GM12878 (cell line): ENCODE results near the gene DDX39A. TPM values are rescaled to one million over a fixed set of nuclear protein-coding genes. Genes with fewer than 3 reads are reported as not detected.

ENCODE experiments used
- ATAC-seq: fragments of 200-7000 bp; cut with Tn5 transposase; 3 replicates; pipeline ENCODE4 v1.9.1; 2020; ENCODE audit warnings: mild to moderate bottlenecking, moderate library complexity
- BruUV-seq: library from RNA; stranded (reverse); fragments of 400-500 nt; replicated peaks from 2 replicates; lab custom pipeline; 2021; lab: Mats Ljungman, UMichigan
- CTCF ChIA-PET: fragments of 300-600 bp; sonication (Branson Sonifier 250); formaldehyde crosslinking; extraction: SDS; loops from one replicate; lab custom pipeline; 2021; ENCODE audit warnings: inconsistent platforms; lab: Yijun Ruan, JAX
- POLR2A ChIA-PET: fragments of 350-600 bp; formaldehyde crosslinking; extraction: SDS; loops from one replicate; lab custom pipeline; 2021; ENCODE audit warnings: inconsistent platforms; lab: Charles Lee
- RAD21 ChIA-PET: fragments of 300-600 bp; sonication (Branson Sonifier 250); formaldehyde crosslinking; loops from one replicate; lab custom pipeline; 2023; ENCODE audit warnings: antibody characterized with exemption; ENCODE audit not compliant: unreplicated experiment; lab: Charles Lee
- SMC1A ChIA-PET: fragments of 300-600 bp; sonication (Branson Sonifier 250); formaldehyde crosslinking; loops from one replicate; lab custom pipeline; 2023; ENCODE audit not compliant: unreplicated experiment, uncharacterized antibody; lab: Charles Lee
- DNase-seq: peaks from one replicate; pipeline ENCODE4 v3.0.0-alpha.2; 2011; ENCODE audit warnings: low read depth, low spot score
- FAIRE-seq: peaks from 3 replicates; lab custom pipeline; 2011; peaks lifted over from hg19 to GRCh38; lab: Jason Lieb, UNC
- H2AFZ ChIP-seq: 2 replicates; pipeline ENCODE4 v1.6.0; 2011; ENCODE audit warnings: low read depth, low read length, control low read depth; ENCODE audit not compliant: control insufficient read depth
- H3K27ac ChIP-seq: 2 replicates; pipeline ENCODE4 v1.5.1; 2011; ENCODE audit warnings: control low read depth; ENCODE audit not compliant: control insufficient read depth, insufficient read depth
- H3K27me3 ChIP-seq, 2 experiments: replicated peaks in 1 of 2; 2 replicates each; pipeline versions ENCODE4 v1.6.0 to v1.6.1; 2011; ENCODE audit warnings: low read length in 1 of 2; ENCODE audit not compliant: control insufficient read depth in 2 of 2, insufficient read depth in 2 of 2
- H3K36me3 ChIP-seq, 2 experiments: 2 replicates each; pipeline ENCODE4 v1.5.1; 2011; ENCODE audit warnings: low read length in 1 of 2; ENCODE audit not compliant: control insufficient read depth in 2 of 2, insufficient read depth in 2 of 2
- H3K4me1 ChIP-seq: 2 replicates; pipeline ENCODE4 v1.6.1; 2011; ENCODE audit warnings: mild to moderate bottlenecking, low read length, moderate library complexity, mixed read lengths; ENCODE audit not compliant: control insufficient read depth, insufficient read depth
- H3K4me2 ChIP-seq: 2 replicates; pipeline ENCODE4 v1.6.0; 2011; ENCODE audit warnings: control low read depth; ENCODE audit not compliant: control insufficient read depth, insufficient read depth
- H3K4me3 ChIP-seq: fragments of 200-600 bp; sonication (generic); 2 replicates; pipeline ENCODE4 v1.5.1; 2016
- H3K79me2 ChIP-seq: 2 replicates; pipeline ENCODE4 v1.6.0; 2011; ENCODE audit warnings: low read length; ENCODE audit not compliant: control insufficient read depth, insufficient read depth
- H3K9ac ChIP-seq: 2 replicates; pipeline ENCODE4 v1.8.0; 2011; ENCODE audit warnings: low read length, control low read depth, mixed read lengths; ENCODE audit not compliant: control insufficient read depth, insufficient read depth
- H3K9me3 ChIP-seq: replicated peaks from 3 replicates; pipeline ENCODE4 v1.5.1; 2011; ENCODE audit warnings: mild to moderate bottlenecking, low read length; ENCODE audit not compliant: control insufficient read depth, insufficient read depth
- H4K20me1 ChIP-seq: 2 replicates; pipeline ENCODE4 v1.6.0; 2011; ENCODE audit not compliant: control insufficient read depth, insufficient read depth
- ATF2 ChIP-seq: IDR thresholded peaks from 2 replicates; pipeline ENCODE4 v1.6.1; 2012; ENCODE audit warnings: low read length, inconsistent platforms
- BMI1 ChIP-seq: fragments of 450-650 bp; IDR thresholded peaks from 2 replicates; pipeline ENCODE4 v1.6.1; 2016; ENCODE audit warnings: mild to moderate bottlenecking, moderate library complexity, borderline replicate concordance
- EP300 ChIP-seq, 2 experiments: fragments of 150-350 bp in 1 of 2; IDR thresholded peaks; 2 replicates each; pipeline ENCODE4 v1.6.1; 2011 to 2012; ENCODE audit warnings: low read depth in 2 of 2, low read length in 2 of 2, borderline replicate concordance in 1 of 2, improper control_type of control experiment in 1 of 2, inconsistent platforms in 1 of 2; ENCODE audit not compliant: control insufficient read depth in 1 of 2
- GATAD2B ChIP-seq: fragments of 450-650 bp; conservative IDR thresholded peaks from 2 replicates; pipeline ENCODE4 v1.6.1; 2017; ENCODE audit warnings: low read depth, mild to moderate bottlenecking, moderate library complexity
- JUNB ChIP-seq: IDR thresholded peaks from 2 replicates; pipeline ENCODE4 v1.6.1; 2016; ENCODE audit warnings: antibody characterized with exemption, mild to moderate bottlenecking
- MTA2 ChIP-seq: fragments of 450-650 bp; IDR thresholded peaks from 2 replicates; pipeline ENCODE4 v1.6.1; 2016; ENCODE audit warnings: low read depth, mild to moderate bottlenecking, moderate library complexity
- NBN ChIP-seq: fragments of 450-650 bp; IDR thresholded peaks from 2 replicates; pipeline ENCODE4 v1.6.1; 2016
- NFIC ChIP-seq: IDR thresholded peaks from 2 replicates; pipeline ENCODE4 v1.6.1; 2012; ENCODE audit warnings: low read depth, mild to moderate bottlenecking, inconsistent platforms, low read length, moderate library complexity
- RELB ChIP-seq: fragments of 450-650 bp; IDR thresholded peaks from 2 replicates; pipeline ENCODE4 v1.6.1; 2017; ENCODE audit warnings: low read depth, mild to moderate bottlenecking, moderate library complexity
- SMARCA5 ChIP-seq: fragments of 450-650 bp; IDR thresholded peaks from 2 replicates; pipeline ENCODE4 v1.6.1; 2017; ENCODE audit warnings: mild to moderate bottlenecking
- TCF12 ChIP-seq: IDR thresholded peaks from 2 replicates; pipeline ENCODE4 v1.6.1; 2011; ENCODE audit warnings: low read depth, mild to moderate bottlenecking, low read length
- ZNF24 ChIP-seq: fragments of 450-650 bp; IDR thresholded peaks from 2 replicates; pipeline ENCODE4 v1.6.1; 2017; ENCODE audit warnings: antibody characterized with exemption, mild to moderate bottlenecking
- ZNF622 ChIP-seq: fragments of 450-650 bp; IDR thresholded peaks from 2 replicates; pipeline ENCODE4 v1.6.1; 2017; ENCODE audit warnings: mild to moderate bottlenecking, inconsistent platforms
- WGBS: methylation state at CpG from one replicate; pipeline ENCODE4 v1.1.6; 2016; ENCODE audit warnings: low lambda C conversion rate; ENCODE audit not compliant: insufficient replicate concordance, insufficient coverage; ENCODE audit errors: missing lambda C conversion rate; 5-methylcytosine and 5-hydroxymethylcytosine counted together
- in situ Hi-C: fragments of 300-500 bp; cut with MboI; formaldehyde crosslinking; loops from 9 replicates; pipeline ENCODE4 v1.14.3; 2018; ENCODE audit warnings: mixed read lengths
- intact Hi-C: fragments of 100-400 bp; cut with micrococcal nuclease; formaldehyde crosslinking; loops from one replicate; pipeline ENCODE4 v1.14.2; 2022; ENCODE audit not compliant: unreplicated experiment
- polyA plus RNA-seq, 11 experiments: library from polyadenylated mRNA; depleted of rRNA in 4 of 11; unstranded in 6 of 11; stranded (reverse) in 5 of 11; fragments of >200 nt; fragmentation: Nextera tagmentation in 4 of 11; fragmentation: Illumina TruSeq in 1 of 11; extraction: Ambion mirVana in 4 of 11; extraction: Trizol in 1 of 11; gene quantifications; 1 replicate in 1 of 11; 2 replicates in 10 of 11; pipeline versions ENCODE4 v1.2.1 to v1.2.3, GENCODE V29; 2011 to 2016; ENCODE audit warnings: inconsistent platforms in 2 of 11, missing spikeins in 2 of 11, low read depth in 1 of 11
- total RNA-seq, 4 experiments: library from RNA; depleted of rRNA in 3 of 4; stranded (reverse); fragments of >200 nt in 3 of 4; fragmentation: Illumina TruSeq in 1 of 4; extraction: Trizol in 1 of 4; gene quantifications; 2 replicates each; pipeline versions ENCODE4 v1.2.1 to v1.2.3, GENCODE V29; 2013 to 2021
- TF ChIP-seq, protein P1 (sequence below): fragments of 450-650 bp; IDR thresholded peaks from 2 replicates; pipeline ENCODE4 v1.6.1; 2017; ENCODE audit warnings: mild to moderate bottlenecking, moderate library complexity

DDX39A gene
- total and polyA plus RNA-seq, 10 of the 15 experiments (the other 5 are each of a cell fraction or from before 2014, with no cell fraction given): 113 to 378 (median 224) TPM

DNA sequence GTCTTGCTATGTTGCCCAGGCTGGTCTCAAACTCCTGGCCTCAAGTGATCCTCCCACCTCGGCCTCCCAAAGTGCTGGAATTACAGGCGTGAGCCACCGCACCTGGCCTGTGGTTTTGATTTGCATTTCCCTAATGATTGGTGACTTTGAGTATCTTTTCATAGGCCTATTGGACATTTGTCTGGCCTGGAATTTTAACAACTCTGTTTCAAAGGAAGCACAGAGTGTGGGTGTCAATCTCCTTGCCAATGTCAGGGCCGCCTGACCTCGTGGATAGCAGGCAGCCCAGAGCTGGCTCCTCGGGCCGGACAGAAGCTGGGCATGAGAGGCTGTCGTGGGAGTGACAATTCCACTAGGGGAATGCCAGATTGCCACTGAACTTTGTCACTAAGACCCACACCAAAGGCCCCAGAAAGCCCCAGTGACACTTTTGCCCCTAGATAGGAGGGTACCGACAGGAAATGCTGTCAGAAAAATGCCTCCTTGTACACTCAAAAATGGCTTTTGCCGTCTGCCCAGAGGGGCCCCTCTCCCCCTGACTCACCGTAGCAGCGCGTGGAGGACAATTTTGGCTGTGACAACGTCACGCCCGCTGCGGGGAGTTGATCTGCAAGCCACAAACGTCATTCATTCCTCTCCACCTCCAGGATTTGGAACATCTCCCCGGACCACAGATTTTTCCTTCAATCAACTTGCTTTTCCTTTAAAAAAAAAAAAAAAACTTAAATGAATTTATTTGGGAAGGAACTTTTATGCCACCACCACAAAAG, 49.6 kb downstream of the DDX39A start (continued):
- TF ChIP-seq TCF12 (0 out of 2 replicates have a peak, but pooled peaks have one; percentile 32), BMI1 (0 out of 2 replicates have a peak, but pooled peaks have one; percentile 43)
- TF ChIP-seq, protein P1, sequence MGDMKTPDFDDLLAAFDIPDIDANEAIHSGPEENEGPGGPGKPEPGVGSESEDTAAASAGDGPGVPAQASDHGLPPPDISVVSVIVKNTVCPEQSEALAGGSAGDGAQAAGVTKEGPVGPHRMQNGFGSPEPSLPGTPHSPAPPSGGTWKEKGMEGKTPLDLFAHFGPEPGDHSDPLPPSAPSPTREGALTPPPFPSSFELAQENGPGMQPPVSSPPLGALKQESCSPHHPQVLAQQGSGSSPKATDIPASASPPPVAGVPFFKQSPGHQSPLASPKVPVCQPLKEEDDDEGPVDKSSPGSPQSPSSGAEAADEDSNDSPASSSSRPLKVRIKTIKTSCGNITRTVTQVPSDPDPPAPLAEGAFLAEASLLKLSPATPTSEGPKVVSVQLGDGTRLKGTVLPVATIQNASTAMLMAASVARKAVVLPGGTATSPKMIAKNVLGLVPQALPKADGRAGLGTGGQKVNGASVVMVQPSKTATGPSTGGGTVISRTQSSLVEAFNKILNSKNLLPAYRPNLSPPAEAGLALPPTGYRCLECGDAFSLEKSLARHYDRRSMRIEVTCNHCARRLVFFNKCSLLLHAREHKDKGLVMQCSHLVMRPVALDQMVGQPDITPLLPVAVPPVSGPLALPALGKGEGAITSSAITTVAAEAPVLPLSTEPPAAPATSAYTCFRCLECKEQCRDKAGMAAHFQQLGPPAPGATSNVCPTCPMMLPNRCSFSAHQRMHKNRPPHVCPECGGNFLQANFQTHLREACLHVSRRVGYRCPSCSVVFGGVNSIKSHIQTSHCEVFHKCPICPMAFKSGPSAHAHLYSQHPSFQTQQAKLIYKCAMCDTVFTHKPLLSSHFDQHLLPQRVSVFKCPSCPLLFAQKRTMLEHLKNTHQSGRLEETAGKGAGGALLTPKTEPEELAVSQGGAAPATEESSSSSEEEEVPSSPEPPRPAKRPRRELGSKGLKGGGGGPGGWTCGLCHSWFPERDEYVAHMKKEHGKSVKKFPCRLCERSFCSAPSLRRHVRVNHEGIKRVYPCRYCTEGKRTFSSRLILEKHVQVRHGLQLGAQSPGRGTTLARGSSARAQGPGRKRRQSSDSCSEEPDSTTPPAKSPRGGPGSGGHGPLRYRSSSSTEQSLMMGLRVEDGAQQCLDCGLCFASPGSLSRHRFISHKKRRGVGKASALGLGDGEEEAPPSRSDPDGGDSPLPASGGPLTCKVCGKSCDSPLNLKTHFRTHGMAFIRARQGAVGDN: peak; percentile 99

DNA sequence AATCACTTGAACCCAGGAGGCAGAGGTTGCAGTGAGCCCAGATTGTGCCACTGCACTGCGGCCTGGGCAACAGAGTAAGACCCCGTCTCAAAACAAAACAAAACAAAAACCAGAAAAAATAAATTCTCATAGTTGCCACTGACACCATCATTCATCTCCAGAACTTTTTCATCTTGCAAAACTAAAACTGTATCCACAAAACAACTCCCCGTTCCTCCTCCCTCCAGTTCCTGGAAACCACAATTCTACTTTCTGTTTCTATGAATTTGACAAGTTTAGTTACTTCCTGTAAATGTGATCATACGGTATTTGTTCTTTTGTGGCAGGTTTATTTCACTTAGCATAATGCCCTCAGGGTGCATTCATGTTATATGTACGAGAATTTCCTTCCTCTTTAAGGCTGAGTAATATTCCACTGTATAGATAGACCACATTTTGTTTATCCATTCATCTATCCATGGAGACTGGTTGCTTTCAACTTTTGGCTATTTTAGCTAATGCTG, 51.1 kb downstream of the DDX39A start:
- H3K4me2 ChIP-seq: no peak overlapping the region; the same call in 1 of the 2 replicates
- H3K9me3 ChIP-seq: no peaks in the 10 kb centered on the region
- SMC1A ChIA-PET: interaction anchor here (1.0 to 17.2 kb wide), 2 partner anchors 15 to 58 kb away, joined by 3 to 297 read pairs; partner anchors contain the start of gene ADGRE5
- WGBS: 2% methylated on average over 5 of the region's 5 CpGs
- peak overlapping the region; percentile 98 for H3K27ac ChIP-seq
- CTCF ChIA-PET: interaction anchor here (0.6 to 6.1 kb wide), 3 partner anchors 14 to 151 kb away, joined by 3 to 70 read pairs (median 6); partner anchors contain the start of gene ADGRE5
- POLR2A ChIA-PET: interaction anchor here (0.9 to 10.8 kb wide), 2 partner anchors 12 to 14 kb away, joined by 3 to 331 read pairs; partner anchors contain the start of gene ADGRE5
- RAD21 ChIA-PET: interaction anchor here (12.1 kb wide), 1 partner anchor 14 kb away, joined by 270 read pairs; the partner anchor contains the start of gene ADGRE5
- intact Hi-C loops: loop anchor here (1.0 kb wide), 1 partner anchor 16 kb away; no protein-coding TSS in a partner anchor
- H3K79me2 ChIP-seq: no peaks in the 10 kb centered on the region
- H3K27me3 ChIP-seq: no peaks in the 10 kb centered on the region
- BruUV-seq: no TSS peak
- peaks cover 55% of the 10 kb centered on the region for H3K4me1 ChIP-seq
- ATAC-seq (peak; percentile 11), FAIRE-seq (no peak), DNase-seq (no peak)
- no peak overlapping the region for H3K9ac ChIP-seq
- H3K36me3 ChIP-seq: no peaks in the 10 kb centered on the region
- no peak overlapping the region for H2AFZ ChIP-seq
- H4K20me1 ChIP-seq: no peaks in the 10 kb centered on the region
- in situ Hi-C loops: no loop called here
- H3K4me3 ChIP-seq: no peak overlapping the region
- TF ChIP-seq EP300 (IDR thresholded peaks at IDR 0.05; ENCODE audit: borderline replicate concordance in 1 of 2, control insufficient read depth in 1 of 2, low read depth in 2 of 2, low read length in 2 of 2) (0 out of 4 replicates have a peak, but pooled peaks of 1 of the 2 experiments have one; percentile 25), SMARCA5 (peak; percentile 87), RELB (peak; percentile 58), ZNF622 (no peak), NBN (0 out of 2 replicates have a peak, but pooled peaks have one; percentile 51), JUNB (peak; percentile 21; the same call in 1 of the 2 replicates), GATAD2B (0 out of 2 replicates have a peak, but pooled peaks have one; percentile 33), ATF2 (peak; percentile 23), NFIC (peak; percentile 39; the same call in 1 of the 2 replicates), MTA2 (peak; percentile 18; the same call in 1 of the 2 replicates), ZNF24 (peak; percentile 39; the same call in 1 of the 2 replicates)
